Germinal center (tissue), 1 donor: ENCODE data around the gene CD19.

Source experiments
- DNase-seq: peaks from one replicate; pipeline ENCODE4 v3.0.0; 2012; ENCODE audit warnings: mixed read lengths, low spot score

The CD19 gene

DNA sequence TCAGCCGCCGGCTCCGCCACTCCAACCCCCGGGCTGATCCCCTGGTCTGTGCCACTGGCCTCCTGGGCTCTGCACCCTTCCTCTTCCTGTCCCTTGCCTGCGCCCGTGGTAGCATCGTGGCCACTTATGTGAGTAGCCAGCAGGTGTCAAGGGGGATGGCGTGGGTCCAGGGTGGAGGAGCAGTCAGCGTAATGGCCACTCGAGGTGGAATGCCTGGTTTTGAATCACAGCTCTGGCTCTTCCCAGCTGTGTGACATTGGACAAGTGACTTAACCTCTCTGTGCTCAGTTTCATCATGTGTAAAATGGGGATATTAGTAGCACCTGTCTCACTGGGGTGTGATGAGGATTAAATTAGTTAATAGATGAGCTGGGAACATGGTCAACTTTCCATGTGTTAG is 50.6 kb downstream of the CD19 start:
- DNase-seq, result no peak

DNA sequence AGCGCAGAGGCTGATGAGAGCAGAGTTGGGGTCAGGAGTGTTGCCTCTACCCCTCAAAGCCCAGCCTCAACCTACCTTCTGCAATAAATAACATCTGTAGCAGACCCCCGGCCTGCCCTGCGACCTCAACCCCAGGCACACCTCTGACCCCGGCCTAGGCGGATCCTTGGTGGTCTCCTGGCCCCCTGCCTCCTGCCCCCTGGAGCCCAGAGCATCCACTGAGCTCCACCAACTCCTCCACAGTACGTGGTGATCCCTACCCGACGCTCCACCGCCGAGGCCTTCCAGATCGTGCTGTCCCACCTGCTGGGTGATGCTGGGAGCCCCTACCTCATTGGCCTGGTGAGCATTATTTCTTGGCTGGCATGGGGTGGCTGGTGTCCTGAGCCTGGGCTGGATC is 51.2 kb downstream of the CD19 start:
- no peak for DNase-seq

DNA sequence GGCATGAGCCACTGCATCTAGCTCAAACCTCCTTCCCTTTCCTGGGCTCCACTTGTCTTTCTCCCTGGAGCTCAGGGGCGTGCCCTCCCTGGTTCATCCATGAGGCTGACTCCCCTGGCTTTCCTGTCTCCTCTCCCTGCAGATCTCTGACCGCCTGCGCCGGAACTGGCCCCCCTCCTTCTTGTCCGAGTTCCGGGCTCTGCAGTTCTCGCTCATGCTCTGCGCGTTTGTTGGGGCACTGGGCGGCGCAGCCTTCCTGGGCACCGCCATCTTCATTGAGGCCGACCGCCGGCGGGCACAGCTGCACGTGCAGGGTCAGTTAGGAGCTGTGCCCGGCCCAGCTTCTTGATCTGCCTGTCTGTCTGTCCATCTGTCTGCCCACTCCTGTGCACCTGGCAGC is 51.9 kb downstream of the CD19 start:
- DNase-seq, result no peak

DNA sequence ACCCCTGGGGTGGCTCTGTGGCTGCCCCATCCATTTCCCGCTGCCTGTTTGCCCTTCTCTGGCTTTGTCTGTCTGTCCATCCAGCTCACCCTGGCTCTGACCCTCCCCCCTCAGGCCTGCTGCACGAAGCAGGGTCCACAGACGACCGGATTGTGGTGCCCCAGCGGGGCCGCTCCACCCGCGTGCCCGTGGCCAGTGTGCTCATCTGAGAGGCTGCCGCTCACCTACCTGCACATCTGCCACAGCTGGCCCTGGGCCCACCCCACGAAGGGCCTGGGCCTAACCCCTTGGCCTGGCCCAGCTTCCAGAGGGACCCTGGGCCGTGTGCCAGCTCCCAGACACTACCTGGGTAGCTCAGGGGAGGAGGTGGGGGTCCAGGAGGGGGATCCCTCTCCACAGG is 52.3 kb downstream of the CD19 start:
- no peak for DNase-seq

DNA sequence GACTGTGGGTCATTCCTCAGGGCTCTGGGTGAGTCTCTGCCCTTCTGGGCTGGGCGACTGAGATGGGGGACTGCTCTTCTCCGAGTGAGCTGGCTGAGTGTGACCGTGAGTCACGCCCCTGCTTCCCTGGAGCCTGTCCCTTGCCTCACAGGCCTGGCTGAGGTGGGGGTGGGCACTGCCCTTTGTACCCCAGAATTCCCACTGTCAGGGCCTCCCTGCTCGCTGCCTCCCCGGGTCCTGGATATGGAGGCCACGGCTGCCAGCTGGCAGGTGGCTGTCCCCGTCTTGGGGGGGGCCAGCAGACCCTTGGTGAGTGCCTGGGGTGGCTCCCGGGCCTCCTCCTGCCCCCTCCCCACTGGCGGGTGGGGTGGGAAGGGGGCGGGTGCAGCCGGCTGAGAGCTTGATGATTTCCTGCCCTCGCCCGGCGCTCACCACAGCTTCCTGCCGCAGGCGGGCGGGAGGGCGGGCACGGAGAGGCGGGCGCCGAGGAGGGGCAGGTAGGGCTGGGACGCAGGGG is 52.9 kb downstream of the CD19 start, which contains the start of gene LAT:
LAT (plus strand) TSS at position 434 of the 517 bp plus-strand sequence. CDS start 366 bp downstream, outside the sequence.
- DNase-seq, result peak; percentile 21

DNA sequence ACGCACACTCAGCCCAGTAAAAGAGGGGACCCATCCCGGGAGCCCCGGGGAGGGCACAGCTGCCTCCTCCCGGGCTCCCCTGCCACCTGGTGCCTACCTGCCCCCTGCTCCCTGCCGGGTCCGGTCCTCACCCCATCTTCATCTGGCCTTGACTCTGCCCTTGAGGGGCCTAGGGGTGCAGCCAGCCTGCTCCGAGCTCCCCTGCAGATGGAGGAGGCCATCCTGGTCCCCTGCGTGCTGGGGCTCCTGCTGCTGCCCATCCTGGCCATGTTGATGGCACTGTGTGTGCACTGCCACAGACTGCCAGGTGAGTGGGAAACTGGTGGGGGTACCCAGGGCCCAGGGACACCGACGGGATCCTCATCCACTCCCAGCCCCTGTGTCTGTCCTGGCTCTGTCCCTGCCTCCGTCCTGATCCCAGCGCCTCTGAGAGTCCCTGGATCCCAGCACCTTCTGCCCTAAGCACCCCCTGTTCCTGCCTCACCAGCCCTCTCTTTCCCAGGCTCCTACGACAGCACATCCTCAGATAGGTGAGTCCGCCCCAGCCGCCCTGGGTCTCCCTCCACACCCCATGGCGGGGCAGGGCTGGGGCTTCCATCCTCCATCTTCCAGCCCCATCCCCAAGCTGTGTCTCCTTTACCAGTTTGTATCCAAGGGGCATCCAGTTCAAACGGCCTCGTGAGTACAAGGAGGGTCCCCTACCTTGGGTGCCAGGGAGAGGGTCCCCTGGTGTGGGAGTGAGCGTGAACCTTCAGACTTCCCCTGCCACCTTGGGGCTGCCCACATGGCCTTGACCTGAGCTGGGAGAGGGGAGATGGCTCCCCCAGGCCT is 53.7 kb downstream of the CD19 start:
- DNase-seq, result no peak

DNA sequence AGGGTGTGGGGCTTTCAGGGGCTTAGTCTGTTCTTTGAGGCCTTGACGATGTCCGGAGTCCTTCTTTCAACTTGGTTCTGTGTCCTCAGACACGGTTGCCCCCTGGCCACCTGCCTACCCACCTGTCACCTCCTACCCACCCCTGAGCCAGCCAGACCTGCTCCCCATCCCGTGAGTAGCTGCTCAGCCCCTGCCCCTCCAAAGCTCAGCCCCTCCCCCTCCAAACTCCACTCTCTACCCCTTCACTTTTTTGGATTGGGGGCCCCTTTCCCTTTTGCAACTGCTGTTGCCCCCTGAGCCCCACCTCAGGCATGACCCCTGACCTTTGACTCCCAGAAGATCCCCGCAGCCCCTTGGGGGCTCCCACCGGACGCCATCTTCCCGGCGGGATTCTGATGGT is 54.3 kb downstream of the CD19 start:
- DNase-seq, result no peak

DNA sequence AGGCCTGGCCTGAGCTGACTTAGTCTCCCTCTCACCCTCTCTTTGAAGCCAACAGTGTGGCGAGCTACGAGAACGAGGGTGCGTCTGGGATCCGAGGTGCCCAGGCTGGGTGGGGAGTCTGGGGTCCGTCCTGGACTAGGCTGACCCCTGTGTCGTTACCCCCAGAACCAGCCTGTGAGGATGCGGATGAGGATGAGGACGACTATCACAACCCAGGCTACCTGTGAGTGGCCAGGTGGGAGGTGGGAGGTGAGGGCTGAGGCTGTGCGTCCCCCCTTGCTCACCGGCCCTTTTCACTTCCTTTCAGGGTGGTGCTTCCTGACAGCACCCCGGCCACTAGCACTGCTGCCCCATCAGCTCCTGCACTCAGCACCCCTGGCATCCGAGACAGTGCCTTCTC is 54.7 kb downstream of the CD19 start:
- no peak for DNase-seq

DNA sequence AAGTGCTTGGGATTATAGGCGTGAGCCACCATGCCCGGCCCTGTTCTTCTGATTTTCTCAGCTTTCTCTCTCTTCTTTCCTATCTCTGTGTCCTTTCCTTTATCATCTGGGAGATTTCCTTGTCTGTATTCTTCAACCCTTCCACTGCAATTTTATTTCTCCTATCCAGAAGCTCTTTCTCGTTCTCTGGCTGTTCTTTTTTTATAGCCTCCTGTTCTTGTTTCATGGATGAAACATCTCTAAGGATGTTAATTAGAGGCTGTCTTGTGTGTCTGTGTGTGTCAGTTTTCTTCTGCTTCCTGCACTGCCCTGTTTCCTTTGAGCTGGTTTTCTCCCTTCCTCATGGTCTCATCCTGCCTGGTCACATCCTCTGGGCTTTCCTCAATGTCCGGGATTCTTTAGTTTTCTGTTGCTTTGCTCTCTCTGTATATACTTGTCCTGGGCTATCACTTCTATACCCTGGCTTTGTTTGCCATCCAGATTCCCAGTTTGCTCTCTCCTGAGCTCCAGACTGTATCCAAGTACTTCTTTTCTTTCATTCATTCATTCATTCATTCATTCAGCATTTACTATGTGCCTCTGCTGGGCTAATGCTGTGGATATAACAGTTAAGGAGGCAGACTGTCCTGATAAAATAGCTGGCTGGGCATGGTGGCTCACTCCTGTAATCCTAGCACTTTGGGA is 55.5 kb downstream of the CD19 start:
- no peak for DNase-seq
